ENCODE data around the gene LDLRAD4. TPM values are rescaled to one million over a fixed set of nuclear protein-coding genes. Genes with fewer than 3 reads are reported as not detected.

LDLRAD4 gene
- total RNA-seq, 6 donors from 2014 or later: 19.5 to 26.6 (median 24.4) TPM

DNA sequence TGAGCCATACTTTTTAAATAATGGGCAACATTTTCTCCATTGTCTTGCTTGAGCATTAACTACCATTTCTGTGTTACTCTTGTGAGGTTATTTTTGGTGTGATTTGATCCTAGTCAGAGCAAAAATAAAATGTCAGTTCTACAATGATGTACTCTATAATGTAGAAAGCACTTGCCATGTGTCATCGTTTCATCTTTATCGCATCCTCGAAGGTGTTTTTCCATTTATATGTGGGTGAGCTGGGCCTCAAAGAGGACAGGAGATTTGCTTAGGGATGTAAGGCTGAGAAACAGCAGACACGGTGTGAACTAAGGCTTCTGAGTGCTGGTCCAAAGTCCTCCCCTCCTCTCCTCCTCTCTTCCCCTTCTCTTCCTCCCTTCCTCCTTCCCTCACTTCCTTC is 308.0 kb downstream of the LDLRAD4 start:
- H3K4me1 ChIP-seq: peaks cover 0 to 7% (median 2%) of the 10 kb centered on the region in 4 donors
- ATAC-seq (ENCODE audit: low FRiP score in 2 of 2) (no peak), DNase-seq (no peak)
- no peaks in the 10 kb centered on the region for H3K9me3 ChIP-seq
- H3K36me3 ChIP-seq: no peaks in the 10 kb centered on the region
- WGBS, 2 donors: 76 to 86% methylated on average over 4 of the region's 4 CpGs
- no peak for TF ChIP-seq POLR2A (IDR thresholded peaks at IDR 0.05)
- no peak for TF ChIP-seq POLR2AphosphoS5 (IDR thresholded peaks at IDR 0.05)
- TF ChIP-seq CTCF (IDR thresholded peaks at IDR 0.05): no peak
- no peak for TF ChIP-seq EP300 (IDR thresholded peaks at IDR 0.05)
- no peaks in the 10 kb centered on the region for H3K27me3 ChIP-seq
- no peak overlapping the region for H3K4me3 ChIP-seq
- H3K27ac ChIP-seq: no peak overlapping the region

DNA sequence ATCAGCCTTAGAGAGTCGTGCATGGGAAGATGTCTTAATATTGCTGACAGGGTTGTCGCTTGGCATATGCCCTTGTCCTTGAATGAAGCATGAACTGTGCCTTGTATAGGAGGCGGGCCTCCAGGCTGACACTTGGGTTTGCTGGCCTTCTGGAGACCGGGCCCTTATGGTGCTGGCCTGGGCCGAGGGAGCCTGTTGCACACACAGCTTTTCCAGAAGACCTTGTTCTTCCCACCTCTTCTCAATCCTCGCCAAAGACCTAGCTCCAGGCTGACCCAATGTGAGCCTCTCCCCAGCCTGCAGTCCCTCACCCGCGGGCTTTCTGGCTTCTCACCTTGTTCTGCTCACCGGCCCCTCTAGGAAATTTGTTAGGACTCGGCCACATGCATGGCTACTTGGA is 308.7 kb downstream of the LDLRAD4 start:
- ATAC-seq (ENCODE audit: low FRiP score in 2 of 2) (no peak), DNase-seq (no peak)
- WGBS, 2 donors: 93 to 95% methylated on average over 10 of the region's 10 CpGs
- no peak overlapping the region for H3K27ac ChIP-seq
- H3K36me3 ChIP-seq: no peaks in the 10 kb centered on the region
- H3K4me3 ChIP-seq: no peak overlapping the region
- no peaks in the 10 kb centered on the region for H3K9me3 ChIP-seq
- TF ChIP-seq CTCF (IDR thresholded peaks at IDR 0.05): no peak
- TF ChIP-seq POLR2A (IDR thresholded peaks at IDR 0.05): no peak
- TF ChIP-seq EP300 (IDR thresholded peaks at IDR 0.05): no peak
- TF ChIP-seq POLR2AphosphoS5 (IDR thresholded peaks at IDR 0.05): no peak
- no peaks in the 10 kb centered on the region for H3K27me3 ChIP-seq
- H3K4me1 ChIP-seq: peaks cover 0 to 7% (median 2%) of the 10 kb centered on the region in 4 donors

GRCh38 chr18:13527730-13528129 is 309.2 kb downstream of the LDLRAD4 start:
- H3K4me3 ChIP-seq: no peak overlapping the region
- TF ChIP-seq POLR2A (IDR thresholded peaks at IDR 0.05) (no peak), EP300 (IDR thresholded peaks at IDR 0.05) (no peak), CTCF (IDR thresholded peaks at IDR 0.05) (no peak), POLR2AphosphoS5 (IDR thresholded peaks at IDR 0.05) (no peak)
- ATAC-seq (ENCODE audit: low FRiP score in 2 of 2): no peak
- H3K4me1 ChIP-seq: peaks cover 0 to 7% (median 2%) of the 10 kb centered on the region in 4 donors
- H3K27me3 ChIP-seq: no peaks in the 10 kb centered on the region
- no peak for DNase-seq
- H3K27ac ChIP-seq: no peak overlapping the region
- 93 to 100% methylated on average over 5 of the region's 5 CpGs for WGBS, 2 donors
- no peaks in the 10 kb centered on the region for H3K9me3 ChIP-seq
- H3K36me3 ChIP-seq: no peaks in the 10 kb centered on the region

GRCh38 chr18:13528739-13529392 is 310.3 kb downstream of the LDLRAD4 start:
- Histone ChIP-seq H3K27me3 (no peaks in the 10 kb centered on the region), H3K27ac (no peak overlapping the region), H3K36me3 (no peaks in the 10 kb centered on the region), H3K4me1 (peaks cover 0 to 7% (median 2%) of the 10 kb centered on the region in 4 donors), H3K4me3 (no peak overlapping the region), H3K9me3 (no peaks in the 10 kb centered on the region)
- DNase-seq (no peak), ATAC-seq (ENCODE audit: low FRiP score in 2 of 2) (no peak)
- 91 to 95% methylated on average over 9 of the region's 9 CpGs for WGBS, 2 donors
- TF ChIP-seq CTCF (IDR thresholded peaks at IDR 0.05) (no peak), POLR2AphosphoS5 (IDR thresholded peaks at IDR 0.05) (no peak), EP300 (IDR thresholded peaks at IDR 0.05) (no peak), POLR2A (IDR thresholded peaks at IDR 0.05) (no peak)

Data from upper lobe of left lung (tissue), 6 donors.